ENCODE results near the gene PLD3. TPM values are rescaled to one million over a fixed set of nuclear protein-coding genes. Genes with fewer than 3 reads are reported as not detected.

The PLD3 gene, protein sequence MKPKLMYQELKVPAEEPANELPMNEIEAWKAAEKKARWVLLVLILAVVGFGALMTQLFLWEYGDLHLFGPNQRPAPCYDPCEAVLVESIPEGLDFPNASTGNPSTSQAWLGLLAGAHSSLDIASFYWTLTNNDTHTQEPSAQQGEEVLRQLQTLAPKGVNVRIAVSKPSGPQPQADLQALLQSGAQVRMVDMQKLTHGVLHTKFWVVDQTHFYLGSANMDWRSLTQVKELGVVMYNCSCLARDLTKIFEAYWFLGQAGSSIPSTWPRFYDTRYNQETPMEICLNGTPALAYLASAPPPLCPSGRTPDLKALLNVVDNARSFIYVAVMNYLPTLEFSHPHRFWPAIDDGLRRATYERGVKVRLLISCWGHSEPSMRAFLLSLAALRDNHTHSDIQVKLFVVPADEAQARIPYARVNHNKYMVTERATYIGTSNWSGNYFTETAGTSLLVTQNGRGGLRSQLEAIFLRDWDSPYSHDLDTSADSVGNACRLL
- total RNA-seq (100 to 1,000 TPM; 257 to 407 TPM), polyA plus RNA-seq (100 to 1,000 TPM; 205 to 219 TPM)
- long read RNA-seq, donor 1, transcript PLD3-213 (3 exons, 750 nt), result major isoform, 18 of 500 reads
- long read RNA-seq, donor 1, transcript PLD3-207 (13 exons, 2,140 nt), result minor isoform, 15 of 500 reads
- long read RNA-seq, donor 1, transcript PLD3-215 (4 exons, 694 nt), result minor isoform, 5 of 500 reads
- long read RNA-seq, donor 1, partial matches to known transcripts, result 328 of 500 reads
- long read RNA-seq, donor 1, other reads (novel, unspliced or antisense), result 130 of 500 reads
- long read RNA-seq, donor 2, transcript PLD3-213 (3 exons, 750 nt), result minor isoform, 7 of 104 reads
- long read RNA-seq, donor 2, transcript PLD3-215 (4 exons, 694 nt), result major isoform, 8 of 104 reads
- long read RNA-seq, donor 2, transcript PLD3-207 (13 exons, 2,140 nt), result minor isoform, 5 of 104 reads
- long read RNA-seq, donor 2, partial matches to known transcripts, result 83 of 104 reads
- long read RNA-seq, donor 2, other reads (novel, unspliced or antisense), result 0 of 104 reads
- long read RNA-seq, donor 3, transcript PLD3-213 (3 exons, 750 nt), result major isoform, 7 of 129 reads
- long read RNA-seq, donor 3, partial matches to known transcripts, result 115 of 129 reads
- long read RNA-seq, donor 3, other reads (novel, unspliced or antisense), result 0 of 129 reads
- long read RNA-seq, donor 4, transcript PLD3-213 (3 exons, 750 nt), result major isoform, 10 of 65 reads
- long read RNA-seq, donor 4, partial matches to known transcripts, result 51 of 65 reads
- long read RNA-seq, donor 4, other reads (novel, unspliced or antisense), result 0 of 65 reads
- long read RNA-seq, donor 5, transcript PLD3-215 (4 exons, 694 nt), result minor isoform, 5 of 259 reads
- long read RNA-seq, donor 5, transcript PLD3-207 (13 exons, 2,140 nt), result minor isoform, 8 of 259 reads
- long read RNA-seq, donor 5, transcript PLD3-213 (3 exons, 750 nt), result major isoform, 24 of 259 reads
- long read RNA-seq, donor 5, partial matches to known transcripts, result 208 of 259 reads
- long read RNA-seq, donor 5, other reads (novel, unspliced or antisense), result 9 of 259 reads

DNA sequence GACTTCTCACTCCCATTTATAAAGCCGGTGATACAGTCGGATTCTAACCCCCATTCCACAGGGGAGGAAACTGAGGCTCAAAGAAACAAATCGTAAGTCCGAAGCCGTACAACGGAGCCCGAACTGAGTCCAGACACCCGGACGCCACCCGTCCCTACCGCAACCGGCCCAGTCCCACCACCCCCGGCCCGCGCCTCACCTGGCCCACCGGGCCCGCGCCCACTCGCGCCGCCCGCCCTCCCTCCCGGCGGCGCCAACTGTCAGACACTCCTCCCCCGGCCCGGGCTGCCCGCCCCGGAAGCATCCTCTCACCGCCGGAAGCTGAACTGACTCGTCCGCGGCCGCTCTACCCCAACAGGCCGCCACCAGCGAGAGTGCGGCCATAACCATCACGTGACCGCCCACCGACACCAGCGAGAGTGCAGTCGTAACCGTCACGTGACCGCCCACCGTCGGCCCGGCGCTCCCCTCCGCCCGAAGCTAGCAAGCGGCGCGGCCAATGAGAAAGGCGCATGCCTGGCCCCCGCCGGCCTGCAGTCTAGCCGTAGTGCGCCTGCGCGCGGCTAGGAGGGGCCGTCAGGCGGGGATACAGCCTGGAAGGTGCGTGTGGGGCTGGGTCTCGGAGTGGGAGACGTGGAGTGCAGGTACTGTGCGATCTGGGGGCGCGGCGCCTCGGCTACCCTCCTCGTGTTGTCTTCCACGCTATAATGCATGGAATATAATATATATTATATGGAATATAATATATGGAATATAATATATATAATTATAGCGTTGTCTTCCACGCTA is at the start of gene PLD3, which contains the start of gene C19orf47:
TSS of gene PLD3 (plus strand) at position 571 of the 789 bp plus-strand sequence. CDS start 17,789 bp downstream, outside the sequence.
TSS of gene C19orf47 (minus strand) at position 273 of the 789 bp plus-strand sequence. CDS start 6,540 bp downstream, outside the sequence.
- H3K4me1 ChIP-seq (ENCODE audit: control insufficient read depth in 5 of 5, insufficient read depth in 5 of 5, low read length in 5 of 5), result peaks cover 0 to 15% (median 5%) of the 10 kb centered on the region in 5 donors
- peak within 1 kb of the TSS; percentile 80 for H3K4me3 ChIP-seq
- peak within 1 kb of the TSS; percentile 73 to 99 for H3K9ac ChIP-seq (ENCODE audit: insufficient read depth in 1 of 2, low read length in 2 of 2)
- peak within 1 kb of the TSS; percentile 77 to 84 for H3K27ac ChIP-seq (ENCODE audit: low read depth in 1 of 2, low read length in 1 of 2)
- TF ChIP-seq, protein P1, sequence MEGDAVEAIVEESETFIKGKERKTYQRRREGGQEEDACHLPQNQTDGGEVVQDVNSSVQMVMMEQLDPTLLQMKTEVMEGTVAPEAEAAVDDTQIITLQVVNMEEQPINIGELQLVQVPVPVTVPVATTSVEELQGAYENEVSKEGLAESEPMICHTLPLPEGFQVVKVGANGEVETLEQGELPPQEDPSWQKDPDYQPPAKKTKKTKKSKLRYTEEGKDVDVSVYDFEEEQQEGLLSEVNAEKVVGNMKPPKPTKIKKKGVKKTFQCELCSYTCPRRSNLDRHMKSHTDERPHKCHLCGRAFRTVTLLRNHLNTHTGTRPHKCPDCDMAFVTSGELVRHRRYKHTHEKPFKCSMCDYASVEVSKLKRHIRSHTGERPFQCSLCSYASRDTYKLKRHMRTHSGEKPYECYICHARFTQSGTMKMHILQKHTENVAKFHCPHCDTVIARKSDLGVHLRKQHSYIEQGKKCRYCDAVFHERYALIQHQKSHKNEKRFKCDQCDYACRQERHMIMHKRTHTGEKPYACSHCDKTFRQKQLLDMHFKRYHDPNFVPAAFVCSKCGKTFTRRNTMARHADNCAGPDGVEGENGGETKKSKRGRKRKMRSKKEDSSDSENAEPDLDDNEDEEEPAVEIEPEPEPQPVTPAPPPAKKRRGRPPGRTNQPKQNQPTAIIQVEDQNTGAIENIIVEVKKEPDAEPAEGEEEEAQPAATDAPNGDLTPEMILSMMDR (IDR thresholded peaks at IDR 0.05; ENCODE audit: control extremely low read depth, extremely low read depth), result no peak
- no peaks in the 10 kb centered on the region for H3K9me3 ChIP-seq (ENCODE audit: control insufficient read depth in 4 of 4, insufficient read depth in 3 of 4, low read length in 3 of 4)
- DNase-seq (peak; percentile 99 to 100 (median 100)), ATAC-seq (ENCODE audit: insufficient read depth, low FRiP score) (peak; percentile 94)
- H3K36me3 ChIP-seq (ENCODE audit: control insufficient read depth in 4 of 4, insufficient read depth in 4 of 4, low read length in 4 of 4), result peaks cover 0 to 5% (median 0%) of the 10 kb centered on the region in 4 donors
- no peaks in the 10 kb centered on the region for H3K27me3 ChIP-seq (ENCODE audit: control insufficient read depth in 3 of 3, insufficient read depth in 3 of 3, low read length in 2 of 3)
- 1% methylated on average over 73 to 77 of the region's 77 CpGs for WGBS, 2 donors

DNA sequence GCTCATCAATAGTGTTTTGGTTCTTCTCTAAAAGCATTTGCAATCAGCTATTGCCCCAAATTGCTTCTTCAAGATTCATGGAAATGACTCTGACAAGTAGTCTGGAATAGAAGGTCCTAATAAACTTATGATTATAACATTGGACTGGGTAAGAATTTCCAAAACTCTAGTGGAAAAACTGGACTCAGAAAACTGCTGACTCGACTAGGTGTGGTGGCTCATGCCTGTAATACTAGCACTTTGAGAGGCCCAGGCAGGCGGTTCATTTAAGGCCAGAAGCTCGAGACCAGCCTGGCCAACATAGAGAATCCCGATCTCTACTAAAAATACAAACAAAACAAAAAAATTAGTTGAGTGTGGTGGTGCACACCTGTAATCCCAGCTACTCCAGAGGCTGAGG is 47.8 kb upstream of the PLD3 start:
- H3K27me3 ChIP-seq (ENCODE audit: control insufficient read depth in 3 of 3, insufficient read depth in 3 of 3, low read length in 2 of 3), result no peaks in the 10 kb centered on the region
- peaks cover 0 to 3% (median 0%) of the 10 kb centered on the region in 5 donors for H3K4me1 ChIP-seq (ENCODE audit: control insufficient read depth in 5 of 5, insufficient read depth in 5 of 5, low read length in 5 of 5)
- ATAC-seq (ENCODE audit: insufficient read depth, low FRiP score) (no peak), DNase-seq (no peak)
- WGBS, 2 donors, result 94 to 98% methylated on average over 4 of the region's 4 CpGs
- no peak overlapping the region for H3K9ac ChIP-seq (ENCODE audit: insufficient read depth in 1 of 2, low read length in 2 of 2)
- TF ChIP-seq, protein P1 (IDR thresholded peaks at IDR 0.05; ENCODE audit: control extremely low read depth, extremely low read depth), result no peak
- no peak overlapping the region for H3K4me3 ChIP-seq
- H3K36me3 ChIP-seq (ENCODE audit: control insufficient read depth in 4 of 4, insufficient read depth in 4 of 4, low read length in 4 of 4), result no peaks in the 10 kb centered on the region
- no peak overlapping the region for H3K27ac ChIP-seq (ENCODE audit: low read depth in 1 of 2, low read length in 1 of 2)
- no peaks in the 10 kb centered on the region for H3K9me3 ChIP-seq (ENCODE audit: control insufficient read depth in 4 of 4, insufficient read depth in 3 of 4, low read length in 3 of 4)
